IPS DF 6.9 (cell line): ENCODE results near the gene OR6C76.

Experiments used
- DNase-seq: peaks from one replicate; pipeline ENCODE4 v3.0.0-alpha.2; 2013; ENCODE audit warnings: low read depth, low spot score
- H3K27ac ChIP-seq: one replicate; pipeline ENCODE4 v1.5.1; 2013; ENCODE audit warnings: low read length, control low read depth
- H3K27me3 ChIP-seq: 2 replicates; pipeline ENCODE4 v1.6.1; 2013; ENCODE audit warnings: mild to moderate bottlenecking, low read length; ENCODE audit not compliant: control insufficient read depth, insufficient read depth
- H3K36me3 ChIP-seq: 2 replicates; pipeline ENCODE4 v1.6.1; 2013; ENCODE audit warnings: low read length; ENCODE audit not compliant: control insufficient read depth, insufficient read depth
- H3K4me1 ChIP-seq: 2 replicates; pipeline ENCODE4 v1.6.1; 2013; ENCODE audit warnings: low read length; ENCODE audit not compliant: control insufficient read depth, insufficient read depth
- H3K4me3 ChIP-seq: 2 replicates; pipeline ENCODE4 v1.5.1; 2013; ENCODE audit warnings: mild to moderate bottlenecking, low read length
- H3K9me3 ChIP-seq: 2 replicates; pipeline ENCODE4 v1.6.1; 2013; ENCODE audit warnings: low read length, inconsistent platforms; ENCODE audit not compliant: control insufficient read depth, insufficient read depth
- WGBS: extraction: QIAGEN DNeasy Blood & Tissue Kit; methylation state at CpG from one replicate; pipeline ENCODE4 v1.1.7; 2013; ENCODE audit warnings: mixed read lengths, missing lambda C conversion rate; ENCODE audit not compliant: insufficient read length, insufficient coverage; 5-methylcytosine and 5-hydroxymethylcytosine counted together

The OR6C76 gene

GRCh38 chr12:55467836-55468235 is 41.8 kb downstream of the OR6C76 start:
- no peak for DNase-seq
- H3K9me3 ChIP-seq: no peaks in the 10 kb centered on the region
- H3K36me3 ChIP-seq: no peaks in the 10 kb centered on the region
- no peaks in the 10 kb centered on the region for H3K4me1 ChIP-seq
- no peak overlapping the region for H3K27ac ChIP-seq
- H3K27me3 ChIP-seq: no peaks in the 10 kb centered on the region
- H3K4me3 ChIP-seq: no peak overlapping the region
- WGBS: no CpG with 5 or more reads among the region's 2 CpGs

- no peaks in the 10 kb centered on the region for H3K4me1 ChIP-seq
- no peak overlapping the region for H3K27ac ChIP-seq
- H3K27me3 ChIP-seq: no peaks in the 10 kb centered on the region
- DNase-seq: no peak
- H3K9me3 ChIP-seq: no peaks in the 10 kb centered on the region
- no peaks in the 10 kb centered on the region for H3K36me3 ChIP-seq
- WGBS: no CpG with 5 or more reads among the region's 2 CpGs
- H3K4me3 ChIP-seq: no peak overlapping the region
Measured at GRCh38 chr12:55469291-55469690, 43.2 kb downstream of the OR6C76 start.

GRCh38 chr12:55470088-55470829 is 44.2 kb downstream of the OR6C76 start, which contains the start of gene OR6C70:
TSS of gene OR6C70 (minus strand) at chr12:55470138. CDS start at chr12:55470138, 0 bp downstream.
- DNase-seq: no peak
- WGBS: no CpG with 5 or more reads among the region's 3 CpGs
- no peak within 1 kb of the TSS for H3K4me3 ChIP-seq
- no peaks in the 10 kb centered on the region for H3K27me3 ChIP-seq
- no peak within 1 kb of the TSS for H3K27ac ChIP-seq
- H3K4me1 ChIP-seq: no peaks in the 10 kb centered on the region
- H3K9me3 ChIP-seq: no peaks in the 10 kb centered on the region
- H3K36me3 ChIP-seq: no peaks in the 10 kb centered on the region

- no peaks in the 10 kb centered on the region for H3K36me3 ChIP-seq
- no peaks in the 10 kb centered on the region for H3K4me1 ChIP-seq
- H3K27me3 ChIP-seq: no peaks in the 10 kb centered on the region
- H3K9me3 ChIP-seq: no peaks in the 10 kb centered on the region
- no peak overlapping the region for H3K27ac ChIP-seq
- WGBS: no CpG with 5 or more reads among the region's 1 CpG
- H3K4me3 ChIP-seq: no peak overlapping the region
- DNase-seq: no peak
Measured at GRCh38 chr12:55472264-55472663, 46.2 kb downstream of the OR6C76 start.
